HT-29 (cell line): ENCODE data around the gene PPP1R9B. TPM values are rescaled to one million over a fixed set of nuclear protein-coding genes. Genes with fewer than 3 reads are reported as not detected.

ENCODE experiments used
- DNase-seq: peaks from one replicate; pipeline ENCODE4 v3.0.0-alpha.2; 2015; ENCODE audit warnings: low spot score
- total RNA-seq: library from RNA; depleted of rRNA; stranded (reverse); fragments of >200 nt; shearing (Covaris generic); gene quantifications from 2 replicates; pipeline ENCODE4 v1.2.3, GENCODE V29; 2014

PPP1R9B gene
- total RNA-seq, 1 experiment from 2014 or later = 54.6 TPM

GRCh38 chr17:50161023-50161910, 10.8 kb upstream of the PPP1R9B start:
- DNase-seq = peak; percentile 90

- DNase-seq = no peak
Measured at GRCh38 chr17:50157891-50158290, 7.4 kb upstream of the PPP1R9B start.

GRCh38 chr17:50155115-50155819, 4.8 kb upstream of the PPP1R9B start:
- no peak for DNase-seq

- DNase-seq = no peak
Measured at GRCh38 chr17:50154604-50155003, 4.1 kb upstream of the PPP1R9B start.

DNA sequence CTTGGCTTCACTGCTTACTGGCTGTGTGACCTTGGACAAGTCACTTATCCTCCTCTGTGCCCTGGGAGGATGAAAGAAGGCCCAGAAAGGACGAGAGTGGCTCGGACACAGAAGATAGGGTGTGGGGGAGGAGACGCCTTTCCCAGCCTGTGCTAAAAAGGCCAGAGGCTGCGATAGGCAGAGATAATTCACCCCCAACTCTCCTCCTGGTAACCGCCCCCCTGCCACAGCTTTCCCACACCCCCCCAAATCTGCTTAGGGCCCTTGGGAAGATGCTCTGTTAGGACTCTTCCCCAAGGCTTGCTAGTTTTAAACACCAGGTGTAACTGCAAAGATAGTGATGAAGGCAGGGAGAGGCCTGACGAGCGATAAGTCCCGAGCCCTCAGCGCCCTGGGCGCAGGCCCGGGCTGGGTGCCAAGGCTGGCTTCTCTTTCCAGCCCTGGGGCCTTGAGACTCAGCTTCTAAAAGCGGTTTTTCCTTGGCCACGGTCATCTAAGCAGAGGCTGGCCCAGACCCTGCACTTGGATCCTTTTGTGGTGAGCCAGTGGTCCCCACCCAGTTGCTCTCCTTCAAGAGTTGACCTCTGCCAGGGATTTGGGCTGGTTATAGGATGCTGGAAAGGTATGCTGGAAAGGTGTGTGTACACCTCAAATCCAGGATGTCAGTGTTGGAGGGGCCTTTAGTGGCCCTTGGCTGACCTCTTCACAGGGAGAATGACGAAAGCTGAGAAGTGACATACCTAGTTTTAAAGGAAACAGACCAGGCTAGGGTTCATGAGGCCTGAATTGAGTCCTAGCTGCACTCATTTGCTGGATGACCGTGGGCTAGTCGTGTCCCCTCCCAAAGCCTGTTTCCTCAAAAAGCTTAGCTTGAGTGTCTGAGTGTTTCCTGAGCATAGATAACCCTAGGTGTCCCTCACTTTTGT, 3.4 kb upstream of the PPP1R9B start:
- DNase-seq = peak; percentile 9

DNA sequence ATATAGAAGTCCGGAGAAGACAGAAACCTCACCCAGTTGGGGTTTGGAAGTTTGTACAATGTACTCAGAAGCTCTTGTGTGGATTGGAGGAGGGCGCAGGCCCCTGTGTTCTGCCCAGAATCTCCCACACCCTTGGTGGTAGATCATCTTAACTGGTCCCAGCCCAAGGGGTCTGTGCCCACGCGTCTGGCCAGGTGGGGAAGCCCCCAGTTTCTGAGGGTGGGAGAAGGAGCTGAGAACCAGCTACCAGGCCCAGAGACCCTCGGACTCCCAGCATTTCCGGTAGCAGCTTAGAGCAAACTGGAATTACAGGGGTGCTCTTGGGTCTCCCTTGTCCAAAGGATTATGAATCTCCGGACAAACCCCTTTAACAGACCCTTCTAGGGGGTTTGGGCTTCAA, 2.3 kb upstream of the PPP1R9B start:
- DNase-seq = no peak

DNA sequence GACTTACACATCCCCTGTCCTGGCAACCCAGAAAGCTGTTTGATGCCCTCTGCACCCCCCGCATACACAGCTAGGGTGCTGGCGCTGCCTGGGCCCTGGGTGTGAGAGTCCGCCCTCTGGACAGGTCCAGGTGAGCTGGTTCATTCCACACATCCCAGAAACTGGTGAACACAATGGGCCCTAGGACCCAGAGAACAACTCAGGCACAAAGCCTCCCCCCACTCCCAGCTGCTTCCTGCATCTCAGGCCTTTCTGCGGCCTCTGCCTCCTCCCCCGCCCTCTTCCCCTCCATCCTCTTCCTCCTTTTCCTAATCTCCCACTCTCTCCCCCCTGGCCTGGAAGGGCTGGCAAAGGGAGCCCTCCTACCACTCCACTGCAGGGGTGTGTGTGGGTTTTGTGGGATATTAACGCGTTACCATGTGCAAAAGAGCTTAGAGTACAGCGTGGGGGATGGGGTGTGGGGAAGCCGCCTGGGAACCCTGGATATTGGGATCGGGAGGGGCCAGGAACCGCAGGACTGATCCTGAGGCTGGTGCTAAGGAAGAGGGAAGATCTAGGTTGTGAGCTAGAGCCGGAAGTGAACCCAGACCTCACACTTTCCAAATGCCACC, 1.6 kb upstream of the PPP1R9B start:
- peak; percentile 93 for DNase-seq

DNA sequence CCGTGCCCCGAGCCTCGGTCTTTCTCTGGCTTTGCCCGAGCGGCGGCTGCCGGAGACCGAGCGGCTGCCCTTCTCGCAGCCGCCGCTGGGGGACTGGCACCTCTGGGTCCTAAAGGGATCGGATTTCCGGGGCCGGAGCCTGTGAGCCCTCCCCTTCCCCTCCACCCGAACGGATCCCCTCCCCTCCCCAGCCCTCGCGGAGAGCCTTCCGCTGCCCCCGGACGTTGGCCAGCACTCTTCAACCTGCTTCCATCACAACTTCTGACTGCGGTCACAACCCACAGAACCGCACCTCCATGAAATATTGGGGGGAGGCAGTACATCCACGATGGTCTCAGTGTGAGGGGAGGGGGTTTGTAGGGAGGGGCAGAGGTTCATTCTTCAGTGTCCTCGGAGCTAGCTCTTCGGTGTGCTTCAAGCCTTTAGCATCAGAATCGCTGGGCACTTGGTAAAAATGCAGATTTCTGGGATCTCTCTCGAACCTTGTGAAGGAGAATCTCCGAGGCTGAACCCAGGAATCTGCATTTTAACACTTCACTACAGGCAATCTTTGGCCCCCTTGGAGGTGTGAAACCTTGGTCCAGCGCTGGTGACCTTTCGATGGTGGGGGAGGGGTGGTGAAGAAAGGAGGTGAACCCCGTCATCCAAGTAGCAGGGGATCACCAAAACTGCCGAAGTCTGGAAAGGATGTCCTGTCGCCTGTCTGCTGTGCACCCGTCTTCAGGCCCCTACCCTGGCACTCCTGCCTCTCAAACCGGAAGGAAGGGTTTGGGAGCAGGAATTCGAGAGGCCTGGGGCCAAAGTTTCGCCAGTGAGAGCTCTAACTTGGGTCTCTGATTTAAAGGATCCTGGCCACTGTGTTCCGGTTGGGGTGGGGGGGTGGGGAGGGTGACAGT, 812 bp upstream of the PPP1R9B start:
- peak; percentile 91 for DNase-seq

GRCh38 chr17:50149417-50150353, 792 bp downstream of the PPP1R9B start:
- DNase-seq = peak; percentile 77

DNA sequence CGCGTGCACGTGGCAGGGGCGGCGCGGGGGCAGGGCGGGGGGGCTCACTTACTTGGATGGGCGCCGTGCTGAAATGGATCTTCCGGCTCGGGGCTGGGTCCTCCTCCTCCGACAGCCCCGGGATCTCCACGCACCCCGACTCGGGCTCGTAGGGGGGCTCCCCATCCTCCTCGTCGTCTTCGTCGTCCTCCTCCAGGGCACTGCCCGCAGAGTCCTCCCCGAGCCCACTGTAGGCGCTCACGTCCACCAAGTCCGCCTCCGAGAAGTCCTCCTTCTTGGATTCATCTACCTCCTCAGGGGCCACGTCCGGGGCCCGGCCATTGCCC, 1.4 kb downstream of the PPP1R9B start:
- no peak for DNase-seq

DNA sequence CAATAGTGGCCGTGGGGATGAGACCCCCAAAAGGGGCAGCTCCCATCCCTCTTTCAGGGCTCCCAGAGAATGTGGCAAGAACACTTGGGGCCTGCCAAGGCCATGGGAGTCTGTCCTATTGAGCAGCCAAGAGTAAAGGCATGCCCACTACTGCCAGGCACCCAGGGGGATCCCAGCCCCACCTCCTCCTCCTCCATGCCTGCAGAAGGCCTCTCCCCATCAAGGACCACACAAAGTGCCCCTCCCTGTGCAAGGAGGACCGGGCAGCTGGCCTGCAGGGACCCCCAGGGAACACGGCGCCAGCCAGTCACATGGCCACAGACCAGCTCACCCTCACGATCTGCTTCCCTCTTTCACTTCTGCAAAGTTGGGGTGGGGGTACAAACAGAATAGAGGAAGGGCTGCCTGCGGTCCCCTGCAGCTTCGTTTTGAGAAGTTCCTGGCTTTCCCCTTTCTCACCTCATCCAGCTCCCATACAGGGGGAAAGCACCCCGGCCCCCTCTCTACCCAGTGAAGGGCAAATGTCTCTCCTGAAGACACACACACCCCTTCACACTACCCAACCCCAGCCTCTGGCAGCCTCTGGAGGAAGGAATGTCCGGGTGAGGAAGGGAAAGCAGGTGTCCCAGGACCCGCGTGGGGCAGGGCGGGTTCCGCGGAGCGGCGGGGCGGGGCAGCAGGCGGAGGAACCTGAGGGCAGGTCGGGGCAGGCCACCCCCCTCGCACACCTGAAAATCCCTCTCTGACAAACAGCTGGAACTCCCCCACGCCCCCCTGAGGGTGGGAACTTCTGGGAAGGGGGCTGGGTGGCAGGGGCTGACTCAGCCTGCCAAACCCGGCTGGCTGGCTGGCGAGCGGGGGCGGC, 2.0 kb downstream of the PPP1R9B start:
- peak; percentile 74 for DNase-seq

DNA sequence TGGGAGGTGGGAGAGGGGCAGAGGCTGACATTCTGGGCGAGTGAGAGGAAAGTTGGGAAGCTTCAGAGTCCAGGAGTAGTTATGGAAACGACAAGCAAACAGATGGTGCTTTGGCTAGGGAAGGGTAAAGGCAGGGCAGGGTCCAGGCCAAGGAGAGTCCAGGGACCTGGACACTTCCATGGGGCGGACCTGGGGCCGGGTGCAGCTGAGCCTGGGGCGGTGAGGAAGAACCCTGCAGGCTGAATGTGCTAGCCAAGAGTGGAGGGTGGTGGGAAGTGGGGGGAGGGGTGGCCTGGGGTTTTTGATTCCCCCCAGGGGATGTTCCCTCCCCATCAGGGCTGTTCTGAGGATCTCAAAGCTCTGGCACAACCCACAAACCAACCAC, 2.6 kb downstream of the PPP1R9B start:
- peak; percentile 58 for DNase-seq

DNA sequence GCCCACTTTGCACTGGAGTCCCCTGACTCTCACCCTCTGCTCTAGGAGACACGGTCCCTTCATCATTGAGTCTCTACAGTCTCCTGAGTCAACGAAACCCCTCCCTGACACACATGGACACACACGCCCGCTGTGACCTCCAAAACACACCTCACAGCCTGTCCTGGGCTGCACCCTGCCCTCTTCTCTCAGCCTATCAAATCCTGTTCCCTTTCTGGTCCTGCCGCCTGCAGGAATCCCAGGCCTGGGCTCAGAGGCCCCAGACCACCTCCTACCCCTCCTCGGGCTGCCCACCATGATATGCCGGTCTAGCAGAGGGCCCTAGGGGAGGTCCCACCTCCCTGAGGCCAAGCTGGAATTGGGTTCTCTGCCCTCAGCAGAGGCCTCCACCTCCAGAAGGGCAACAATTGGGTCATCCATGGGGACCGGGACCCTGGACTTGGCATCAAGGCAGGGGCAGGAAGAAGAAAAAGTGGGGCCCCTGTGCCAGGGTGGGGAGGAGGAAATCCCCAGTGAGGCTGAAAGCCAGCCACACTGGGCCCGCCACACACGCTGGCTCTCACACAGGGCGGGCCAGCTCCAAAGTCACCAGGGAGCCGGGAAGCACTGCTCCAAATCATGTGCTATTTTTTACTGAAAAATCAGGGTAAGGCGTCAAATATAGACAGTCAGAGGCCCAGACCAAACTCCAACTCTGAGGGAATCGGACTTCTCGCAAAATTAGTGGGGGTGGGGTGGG, 3.4 kb downstream of the PPP1R9B start:
- DNase-seq = peak; percentile 25

DNA sequence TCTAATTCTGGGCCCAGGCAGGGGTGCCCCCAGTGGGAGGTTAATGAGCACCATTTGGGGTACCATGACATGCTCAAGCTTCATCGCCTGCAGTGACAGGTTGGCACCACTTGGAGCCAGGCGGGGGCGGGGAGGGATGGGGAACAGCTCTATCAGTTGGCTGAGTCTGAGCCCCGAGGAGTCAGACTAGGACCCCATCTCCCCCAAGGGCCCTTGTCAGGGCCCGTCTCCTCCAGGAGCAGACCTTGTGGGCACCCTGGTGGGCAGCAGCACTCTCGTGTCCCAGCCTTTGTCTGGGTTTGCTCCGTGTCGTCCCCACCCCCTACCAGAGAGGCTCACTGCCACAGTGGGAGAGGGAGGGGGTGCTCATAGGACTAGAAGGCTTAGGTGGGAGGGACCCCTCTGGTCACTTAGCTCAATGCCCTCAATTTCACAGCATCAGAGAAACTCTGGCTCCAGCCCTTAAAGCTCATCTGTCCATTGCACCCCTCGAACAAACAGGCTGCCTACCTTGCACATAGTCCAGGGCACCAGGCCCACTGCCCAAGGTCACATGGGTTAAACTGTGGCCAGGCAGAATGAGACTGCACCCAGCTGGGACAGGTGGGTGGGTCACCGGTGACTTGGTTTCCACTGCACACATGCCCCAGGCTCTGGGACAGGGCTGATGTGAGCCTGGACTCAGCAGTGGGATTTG, 4.1 kb downstream of the PPP1R9B start:
- no peak for DNase-seq

DNA sequence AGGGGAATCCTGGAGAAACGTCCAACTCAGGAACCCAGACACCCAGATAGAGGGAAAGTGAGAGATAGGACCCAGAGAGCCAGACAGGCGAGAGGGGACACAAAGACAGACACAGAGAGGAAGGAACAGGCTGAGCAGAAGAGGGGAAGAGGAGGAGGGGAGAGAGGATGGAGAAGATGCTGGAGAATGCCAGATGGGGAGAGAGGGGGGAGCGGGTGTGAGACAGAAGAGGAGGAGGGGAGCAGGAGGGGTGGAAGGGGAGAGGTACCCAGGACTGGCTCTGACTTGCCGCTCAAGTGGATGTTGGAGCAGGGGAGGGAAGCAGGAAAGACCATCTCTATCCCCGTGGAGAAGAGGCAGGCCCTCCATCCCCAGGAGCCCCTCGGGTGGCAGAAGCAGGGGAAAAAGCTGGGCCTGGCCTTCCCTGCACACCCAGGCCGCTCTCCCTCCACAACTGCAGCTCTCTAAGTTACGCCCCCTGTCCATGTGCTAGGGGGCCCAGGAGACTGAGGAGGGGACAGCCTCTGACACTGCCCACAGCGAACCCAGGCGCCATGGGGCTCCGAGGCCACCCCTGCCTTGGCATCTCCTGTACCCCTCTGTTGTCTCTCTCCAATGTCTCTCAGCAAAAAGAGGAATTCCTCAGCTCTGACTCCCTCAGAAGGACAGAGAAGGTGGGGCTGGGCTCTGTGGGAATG, 4.8 kb downstream of the PPP1R9B start:
- no peak for DNase-seq

- no peak for DNase-seq
Measured at GRCh38 chr17:50144845-50145531, 5.5 kb downstream of the PPP1R9B start.
